Right kidney (tissue), 1 donor: ENCODE results near the gene C5orf47.
A peak's percentile ranks its signal among the peaks of the same experiment; 100 is the strongest.

Experiments
- DNase-seq: peaks from one replicate; pipeline ENCODE4 v3.0.0-alpha.2; 2016

Gene C5orf47

GRCh38 chr5:174044466-174045254 lies 55.7 kb downstream of the C5orf47 start:
- no peak for DNase-seq

- peak; percentile 65 for DNase-seq
These were observed 56.6 kb downstream of the C5orf47 start, which contains the start of gene NSG2 for GRCh38 chr5:174045470-174046025. NSG2 (plus strand) TSS chr5:174045706; CDS start chr5:174046756, 1,050 bp downstream.

- no peak for DNase-seq
These were observed 57.6 kb downstream of the C5orf47 start for GRCh38 chr5:174046558-174046957.

GRCh38 chr5:174047472-174048099 lies 58.6 kb downstream of the C5orf47 start:
- no peak for DNase-seq

GRCh38 chr5:174052636-174053035 lies 63.7 kb downstream of the C5orf47 start:
- DNase-seq = no peak

- DNase-seq = no peak
These were observed 64.9 kb downstream of the C5orf47 start for GRCh38 chr5:174053905-174054304.
